Right hindlimb (tissue), 1 donor: ENCODE results near the gene TOMM20L.

Source experiments
- DNase-seq: peaks from one replicate; pipeline ENCODE4 v3.0.0-alpha.2; 2018

The TOMM20L gene

DNA sequence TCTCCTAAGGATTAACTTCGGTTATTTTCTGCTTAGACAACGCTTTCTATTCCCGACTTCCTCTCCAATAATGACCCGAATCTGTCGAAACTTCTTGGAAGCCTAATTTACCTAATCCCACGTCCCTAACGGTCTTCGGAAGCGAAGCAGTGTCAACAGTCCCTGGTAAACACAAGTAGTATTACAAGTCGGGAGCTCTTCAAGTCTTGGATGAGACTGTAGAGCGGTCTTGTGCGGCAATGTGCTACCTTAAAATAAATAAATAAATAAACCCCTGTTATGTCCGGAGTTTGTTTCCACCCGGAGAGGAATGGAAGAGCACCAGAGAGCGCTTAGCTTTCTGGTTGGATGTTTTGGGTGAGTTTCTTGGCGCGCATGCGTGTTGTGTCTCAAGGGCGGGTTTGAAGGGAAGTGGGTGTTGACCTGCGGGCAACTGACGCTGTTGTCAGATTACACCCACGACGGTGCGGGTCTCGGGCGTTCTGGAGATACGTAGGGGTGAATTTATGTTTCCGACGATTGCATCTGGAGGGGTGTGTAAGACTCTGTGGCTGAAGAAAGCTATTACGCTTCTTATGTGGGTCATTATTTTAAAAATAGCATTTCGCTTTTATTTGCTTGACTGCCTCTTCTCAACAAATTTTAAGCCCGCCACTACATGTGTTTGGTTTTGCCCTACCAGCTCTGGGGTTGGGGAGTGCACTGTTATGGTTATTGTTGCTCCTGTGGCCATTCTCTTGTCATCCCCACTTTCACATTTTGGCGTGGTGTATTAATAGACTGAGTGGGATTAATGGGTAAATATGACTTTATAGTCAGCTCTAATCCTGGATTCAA lies 31.8 kb downstream of the TOMM20L start, which contains the start of the genes KIAA0586 and TIMM9:
KIAA0586 (plus strand) TSS at position 439 of the 837 bp plus-strand sequence. CDS start 546 bp downstream, outside the sequence.
TIMM9 (minus strand) TSS at position 251 of the 837 bp plus-strand sequence. CDS start 15,586 bp downstream, outside the sequence.
- DNase-seq, result peak; percentile 98

DNA sequence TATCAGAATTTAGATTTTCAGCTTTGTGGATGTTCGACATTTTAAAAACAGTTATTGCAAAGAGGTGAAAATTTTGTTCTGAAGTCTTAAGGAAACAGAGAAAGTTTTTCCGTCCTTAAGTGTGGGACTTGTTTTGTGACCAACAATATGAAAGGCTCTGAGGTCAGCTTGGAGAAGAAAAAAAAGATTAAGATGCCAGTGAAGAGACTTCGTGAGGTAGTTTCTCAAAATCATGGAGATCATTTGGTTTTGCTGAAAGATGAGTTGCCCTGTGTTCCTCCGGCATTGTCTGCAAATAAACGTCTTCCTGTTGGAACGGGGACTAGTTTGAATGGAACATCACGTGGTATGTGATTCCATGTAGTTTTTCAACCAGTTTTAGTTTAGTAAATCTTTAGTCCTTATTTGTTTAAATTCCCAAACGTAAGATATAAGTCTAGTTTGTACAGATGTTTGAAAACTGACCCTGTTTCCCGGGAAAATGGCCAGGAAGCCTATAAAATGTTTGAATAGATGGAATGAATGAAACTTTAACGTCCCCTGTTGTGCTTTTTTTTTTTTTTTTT lies 32.5 kb downstream of the TOMM20L start:
- DNase-seq, result peak; percentile 33

DNA sequence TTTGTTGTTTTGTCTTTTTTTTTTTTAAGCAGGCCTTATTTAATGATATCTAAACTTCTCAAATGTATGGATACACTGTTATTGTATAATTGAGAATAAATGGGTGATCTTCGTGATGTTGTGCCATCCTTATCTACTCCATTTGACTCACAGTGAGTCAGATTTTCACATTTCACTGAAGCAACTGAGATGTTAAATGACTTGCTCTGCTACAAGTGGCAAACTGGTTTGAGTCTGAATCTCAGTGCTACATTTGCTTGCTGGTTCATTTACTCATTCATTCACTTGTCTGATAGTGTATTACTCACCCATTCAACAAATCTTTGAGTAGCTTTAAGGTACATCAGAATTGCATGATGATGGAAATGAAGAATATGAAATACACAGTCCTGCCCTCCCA lies 34.4 kb downstream of the TOMM20L start:
- no peak for DNase-seq

DNA sequence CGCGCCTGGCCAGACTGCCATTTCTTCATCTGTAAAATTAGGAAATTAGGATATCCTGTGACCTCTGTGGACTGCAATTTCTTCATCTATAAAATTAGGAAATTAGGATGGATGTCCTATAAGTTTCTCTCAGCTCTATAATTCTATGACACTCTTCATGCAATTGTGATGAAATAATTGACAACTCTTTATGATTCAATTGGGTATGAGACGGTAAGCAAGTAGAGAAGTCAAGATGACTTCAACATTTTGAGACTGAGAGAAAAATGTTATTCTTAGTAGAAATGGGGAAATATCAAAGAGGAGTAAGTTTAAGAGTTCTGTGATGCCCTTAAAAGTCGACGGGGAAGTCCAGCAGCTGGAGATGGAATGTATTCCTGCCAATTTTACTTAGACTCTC lies 43.7 kb downstream of the TOMM20L start:
- DNase-seq, result no peak

DNA sequence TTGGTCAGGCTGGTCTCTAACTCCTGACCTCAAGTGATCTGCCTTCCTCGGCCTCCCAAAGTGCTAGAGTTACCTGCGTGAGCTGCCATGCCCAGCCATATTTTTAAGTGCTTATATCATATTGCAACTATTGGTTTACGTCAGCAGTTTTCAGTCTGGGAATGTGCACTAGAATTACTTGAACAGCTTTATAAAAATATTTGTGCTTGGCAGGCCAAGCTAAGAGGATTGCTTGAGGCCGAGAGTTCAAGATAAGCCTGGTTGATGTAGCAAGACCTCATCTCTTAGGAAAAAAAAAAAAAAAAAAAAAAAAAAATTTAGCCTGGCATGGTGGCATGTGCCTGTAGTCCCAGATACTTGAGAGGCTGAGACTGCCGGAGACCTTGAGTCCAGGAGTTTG lies 48.9 kb downstream of the TOMM20L start:
- DNase-seq, result no peak

DNA sequence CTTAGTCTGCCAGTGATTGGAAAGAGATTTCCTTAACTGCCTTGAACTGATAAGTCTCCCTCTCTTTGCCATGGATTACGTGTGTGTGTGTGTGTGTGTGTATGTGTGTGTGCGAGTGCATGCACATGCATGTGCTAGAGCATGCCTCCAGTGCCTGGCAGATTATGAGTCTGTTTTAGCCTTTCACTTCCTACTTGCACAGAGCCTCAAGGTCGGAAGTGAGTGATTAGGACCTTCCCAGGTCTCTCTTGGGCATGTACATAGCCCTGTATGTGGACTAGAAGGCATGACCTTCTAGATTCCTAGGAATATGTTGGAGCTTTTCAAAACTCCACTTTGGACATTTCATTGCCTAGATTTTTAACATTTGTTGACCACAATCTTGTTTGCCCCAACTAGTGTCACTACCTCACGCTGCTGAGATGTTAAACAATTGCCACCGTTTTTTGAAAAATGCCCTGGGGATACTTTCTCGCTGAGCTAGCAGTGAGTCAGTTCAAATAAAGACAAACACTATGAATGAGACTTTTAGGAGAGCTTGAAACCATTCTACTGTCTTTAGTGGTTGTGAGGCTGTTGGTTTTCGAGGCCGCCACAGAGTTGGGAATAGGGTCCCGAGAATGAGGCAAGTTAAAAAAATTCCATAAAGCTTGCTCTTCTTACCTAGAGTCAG lies 60.0 kb downstream of the TOMM20L start:
- DNase-seq, result no peak
